BE2C (cell line): Measurements from ENCODE around the gene PRRT2.

Experiments
- DNase-seq: peaks from one replicate; pipeline ENCODE4 v3.0.0-alpha.2; 2020
- H3K27me3 ChIP-seq: fragments of 250-450 bp; sonication (Bioruptor Pico); 2 replicates; pipeline ENCODE4 v1.5.1; 2020; ENCODE audit warnings: mild to moderate bottlenecking
- H3K36me3 ChIP-seq: fragments of 250-450 bp; sonication (Bioruptor Pico); 2 replicates; pipeline ENCODE4 v1.5.1; 2020; ENCODE audit warnings: mild to moderate bottlenecking
- H3K4me1 ChIP-seq: fragments of 250-450 bp; sonication (Bioruptor Pico); 2 replicates; pipeline ENCODE4 v1.5.1; 2020
- H3K4me3 ChIP-seq: 2 replicates; pipeline ENCODE4 v1.5.1; 2011; ENCODE audit warnings: low read depth, low read length
- H3K9me3 ChIP-seq: fragments of 250-450 bp; sonication (Bioruptor Pico); 2 replicates; pipeline ENCODE4 v1.5.1; 2020
- TF ChIP-seq, protein P1 (sequence below): IDR thresholded peaks from 2 replicates; pipeline ENCODE4 v1.5.1; 2012; ENCODE audit warnings: mild to moderate bottlenecking, low read depth, low read length

The PRRT2 gene

DNA sequence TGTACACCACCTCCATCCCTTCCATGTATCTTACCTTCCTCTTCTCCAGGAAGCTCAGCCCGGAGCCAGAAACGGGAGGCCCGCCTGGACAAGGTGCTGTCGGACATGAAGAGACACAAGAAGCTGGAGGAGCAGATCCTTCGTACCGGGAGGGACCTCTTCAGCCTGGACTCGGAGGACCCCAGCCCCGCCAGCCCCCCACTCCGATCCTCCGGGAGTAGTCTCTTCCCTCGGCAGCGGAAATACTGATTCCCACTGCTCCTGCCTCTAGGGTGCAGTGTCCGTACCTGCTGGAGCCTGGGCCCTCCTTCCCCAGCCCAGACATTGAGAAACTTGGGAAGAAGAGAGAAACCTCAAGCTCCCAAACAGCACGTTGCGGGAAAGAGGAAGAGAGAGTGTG, 7.5 kb downstream of the PRRT2 start:
- TF ChIP-seq, protein P1, sequence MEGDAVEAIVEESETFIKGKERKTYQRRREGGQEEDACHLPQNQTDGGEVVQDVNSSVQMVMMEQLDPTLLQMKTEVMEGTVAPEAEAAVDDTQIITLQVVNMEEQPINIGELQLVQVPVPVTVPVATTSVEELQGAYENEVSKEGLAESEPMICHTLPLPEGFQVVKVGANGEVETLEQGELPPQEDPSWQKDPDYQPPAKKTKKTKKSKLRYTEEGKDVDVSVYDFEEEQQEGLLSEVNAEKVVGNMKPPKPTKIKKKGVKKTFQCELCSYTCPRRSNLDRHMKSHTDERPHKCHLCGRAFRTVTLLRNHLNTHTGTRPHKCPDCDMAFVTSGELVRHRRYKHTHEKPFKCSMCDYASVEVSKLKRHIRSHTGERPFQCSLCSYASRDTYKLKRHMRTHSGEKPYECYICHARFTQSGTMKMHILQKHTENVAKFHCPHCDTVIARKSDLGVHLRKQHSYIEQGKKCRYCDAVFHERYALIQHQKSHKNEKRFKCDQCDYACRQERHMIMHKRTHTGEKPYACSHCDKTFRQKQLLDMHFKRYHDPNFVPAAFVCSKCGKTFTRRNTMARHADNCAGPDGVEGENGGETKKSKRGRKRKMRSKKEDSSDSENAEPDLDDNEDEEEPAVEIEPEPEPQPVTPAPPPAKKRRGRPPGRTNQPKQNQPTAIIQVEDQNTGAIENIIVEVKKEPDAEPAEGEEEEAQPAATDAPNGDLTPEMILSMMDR = peak; percentile 24; the same call in 1 of the 2 replicates

DNA sequence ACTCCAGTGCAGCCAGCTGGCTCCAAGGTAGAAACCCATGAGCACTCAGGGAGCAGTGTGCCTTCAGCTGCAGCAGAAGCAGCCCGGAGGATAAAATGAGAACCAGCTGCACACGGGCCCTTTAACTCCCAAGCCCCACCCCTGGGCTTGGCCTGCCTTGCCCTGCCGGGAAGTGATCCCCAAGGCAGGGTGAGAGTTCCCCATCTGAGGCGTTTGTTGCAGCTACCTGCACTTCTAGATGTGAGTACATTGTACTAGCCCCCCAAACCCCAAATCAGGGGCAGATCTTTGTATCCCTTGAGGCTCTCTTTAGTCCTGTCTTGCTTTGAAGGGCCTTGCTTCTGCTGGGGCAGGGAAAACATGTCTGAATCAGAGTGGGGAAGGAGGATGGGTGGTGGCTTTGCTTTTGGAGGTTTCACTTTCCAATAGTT, 8.3 kb downstream of the PRRT2 start, which contains the start of gene MVP:
Gene MVP (plus strand): TSS at position 192 of the 431 bp plus-strand sequence. CDS start 10,088 bp downstream, outside the sequence.
- TF ChIP-seq, protein P1 = no peak
- peaks cover 36% of the 10 kb centered on the region for H3K36me3 ChIP-seq
- H3K4me1 ChIP-seq = no peaks in the 10 kb centered on the region; the same call in 1 of the 2 replicates
- H3K27me3 ChIP-seq = no peaks in the 10 kb centered on the region
- H3K9me3 ChIP-seq = no peaks in the 10 kb centered on the region
- H3K4me3 ChIP-seq = peak within 1 kb of the TSS; percentile 21; the same call in 1 of the 2 replicates
- DNase-seq = peak; percentile 43

More for the DNA sequence above, 7.5 kb downstream of the PRRT2 start:
- Histone ChIP-seq H3K27me3 (no peaks in the 10 kb centered on the region), H3K36me3 (peaks cover 36% of the 10 kb centered on the region), H3K4me3 (no peak overlapping the region), H3K4me1 (no peaks in the 10 kb centered on the region; the same call in 1 of the 2 replicates), H3K9me3 (no peaks in the 10 kb centered on the region)
- DNase-seq = no peak

DNA sequence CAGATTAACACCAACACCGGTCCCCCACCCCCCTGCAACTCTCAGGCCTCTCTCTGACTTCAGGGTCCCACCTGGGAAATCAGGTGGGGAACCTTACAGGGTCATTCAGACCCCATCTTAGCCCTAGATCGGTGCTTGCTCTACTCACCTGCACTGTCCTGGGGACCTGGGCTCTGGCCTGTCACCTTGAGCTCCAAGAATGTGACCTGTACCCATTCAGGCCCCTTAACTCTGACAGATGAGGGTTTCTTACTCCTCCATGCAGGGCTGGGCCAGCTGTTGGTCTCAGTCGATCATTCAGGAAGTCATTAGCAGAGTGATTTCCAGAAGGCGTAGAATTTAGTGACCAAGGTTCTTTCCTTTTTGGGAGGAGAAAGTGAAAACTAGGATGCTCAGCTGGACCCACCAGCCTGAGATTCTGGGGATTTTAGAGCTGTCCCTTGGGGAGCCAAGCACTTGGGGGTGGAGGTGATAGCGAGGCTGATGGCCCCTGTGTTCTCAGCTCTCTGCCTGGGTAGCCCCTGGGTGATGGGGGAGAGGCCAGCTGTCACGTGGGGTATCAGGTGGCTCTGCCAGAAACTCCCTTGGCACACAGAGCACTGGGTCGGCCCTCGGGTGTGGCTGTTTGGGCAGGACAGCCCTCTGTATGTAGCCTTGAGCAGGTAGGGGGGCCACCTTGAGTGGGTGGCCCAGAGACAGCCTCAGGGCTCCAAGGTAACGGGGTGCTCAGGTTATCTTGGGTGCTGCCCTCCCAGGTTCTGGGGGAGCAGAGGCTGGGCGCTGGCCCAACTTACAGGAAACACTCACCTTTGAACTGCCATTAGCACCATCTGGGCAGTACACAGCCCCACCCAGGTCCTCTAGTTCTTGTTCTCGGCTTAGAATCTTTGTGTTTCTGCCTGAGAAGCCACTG, 9.0 kb downstream of the PRRT2 start:
- Histone ChIP-seq H3K4me1 (no peaks in the 10 kb centered on the region; the same call in 1 of the 2 replicates), H3K9me3 (no peaks in the 10 kb centered on the region), H3K4me3 (no peak overlapping the region), H3K36me3 (peaks cover 36% of the 10 kb centered on the region), H3K27me3 (no peaks in the 10 kb centered on the region)
- DNase-seq = no peak
- TF ChIP-seq, protein P1 = no peak

DNA sequence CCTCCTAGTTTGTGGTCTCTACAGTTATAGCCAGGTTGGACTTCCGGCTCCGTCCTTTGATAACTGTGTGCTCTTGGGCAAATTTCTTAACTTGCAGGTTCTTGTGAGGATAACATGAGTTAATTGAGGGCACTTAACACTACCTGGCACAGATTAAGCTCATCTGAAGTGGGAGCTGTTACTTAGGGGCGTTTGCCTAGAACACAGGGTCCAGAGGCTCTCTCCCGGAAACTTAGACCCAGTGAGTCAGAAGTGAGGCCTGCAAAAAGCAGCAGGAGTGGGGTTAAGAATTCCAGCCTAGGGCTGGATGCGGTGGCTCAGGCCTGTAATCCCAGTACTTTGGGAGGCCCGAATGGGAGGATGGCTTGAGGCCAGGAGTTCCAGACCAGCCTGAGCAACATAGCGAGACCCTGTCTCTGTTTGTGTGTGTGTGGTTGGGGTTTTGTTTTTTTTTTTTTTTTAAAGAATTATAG, 9.7 kb downstream of the PRRT2 start:
- no peaks in the 10 kb centered on the region for H3K9me3 ChIP-seq
- H3K36me3 ChIP-seq = peaks cover 36% of the 10 kb centered on the region
- no peak for DNase-seq
- TF ChIP-seq, protein P1 = no peak
- H3K4me1 ChIP-seq = no peaks in the 10 kb centered on the region; the same call in 1 of the 2 replicates
- no peaks in the 10 kb centered on the region for H3K27me3 ChIP-seq
- H3K4me3 ChIP-seq = no peak overlapping the region

DNA sequence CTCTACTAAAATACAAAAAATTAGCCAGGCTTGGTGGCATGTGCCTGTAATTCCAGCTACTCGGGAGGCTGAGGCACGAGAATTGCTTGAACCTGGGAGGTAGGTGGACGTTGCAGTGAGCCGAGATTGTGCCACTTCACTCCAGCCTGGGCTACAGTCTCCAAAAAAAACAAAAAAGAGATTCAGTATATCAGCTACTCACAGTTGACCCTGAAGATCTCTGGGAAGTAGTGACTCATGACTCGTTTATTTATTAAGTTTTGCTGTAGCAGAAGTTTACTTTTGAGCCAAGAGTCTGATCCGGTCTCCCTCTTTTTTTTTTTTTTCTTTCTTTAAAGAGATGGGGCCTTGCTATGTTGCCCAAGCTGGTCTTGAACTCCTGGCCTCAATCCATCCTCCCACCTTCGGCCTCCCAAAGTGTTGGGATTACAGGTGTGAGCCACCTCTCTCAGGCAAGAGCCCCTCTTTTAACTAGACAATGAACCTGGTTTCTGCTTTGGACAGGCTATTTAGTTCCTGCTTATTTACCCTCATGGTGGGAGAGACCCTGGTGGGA, 12.7 kb downstream of the PRRT2 start:
- peaks cover 10% of the 10 kb centered on the region for H3K36me3 ChIP-seq
- H3K27me3 ChIP-seq = no peaks in the 10 kb centered on the region
- no peaks in the 10 kb centered on the region for H3K9me3 ChIP-seq
- H3K4me3 ChIP-seq = no peak overlapping the region
- no peaks in the 10 kb centered on the region; the same call in 1 of the 2 replicates for H3K4me1 ChIP-seq
- no peak for DNase-seq
- TF ChIP-seq, protein P1 = no peak
